Endothelial cell (in vitro differentiated cells): ENCODE results near the gene NPAS2. TPM values are rescaled to one million over a fixed set of nuclear protein-coding genes. Genes with fewer than 3 reads are reported as not detected.

Experiments used
- DNase-seq: peaks from one replicate; pipeline ENCODE4 v3.0.0; 2021; ENCODE audit warnings: low spot score
- H3K27ac Mint-ChIP-seq: one replicate; pipeline ENCODE4 v1.8.0; 2021; ENCODE audit warnings: mixed read lengths, inconsistent platforms; ENCODE audit not compliant: unreplicated experiment
- H3K27me3 Mint-ChIP-seq: one replicate; pipeline ENCODE4 v1.8.0; 2021; ENCODE audit warnings: mild to moderate bottlenecking, moderate library complexity, mixed read lengths, inconsistent platforms; ENCODE audit not compliant: unreplicated experiment
- H3K36me3 Mint-ChIP-seq: one replicate; pipeline ENCODE4 v1.8.0; 2021; ENCODE audit warnings: mild to moderate bottlenecking, low read depth, mixed read lengths, inconsistent platforms; ENCODE audit not compliant: unreplicated experiment
- H3K4me1 Mint-ChIP-seq: one replicate; pipeline ENCODE4 v1.8.0; 2021; ENCODE audit warnings: mild to moderate bottlenecking, mixed read lengths, inconsistent platforms; ENCODE audit not compliant: unreplicated experiment
- H3K4me3 Mint-ChIP-seq: one replicate; pipeline ENCODE4 v1.8.0; 2021; ENCODE audit warnings: mild to moderate bottlenecking, mixed read lengths, inconsistent platforms; ENCODE audit not compliant: unreplicated experiment
- H3K9me3 Mint-ChIP-seq: one replicate; pipeline ENCODE4 v1.8.0; 2021; ENCODE audit warnings: mixed read lengths, inconsistent platforms; ENCODE audit not compliant: unreplicated experiment
- total RNA-seq: library from RNA; stranded (reverse); fragmentation: NEBNext Ultra II Directional; extraction: Animal tissue kit (Norgen Biotek cat#: 25700); gene quantifications from one replicate; pipeline ENCODE4 v1.2.1, GENCODE V29; 2021; ENCODE audit not compliant: unreplicated experiment
- TF ChIP-seq, protein P1 (sequence below): fragments of 200-600 bp; sonication (generic); IDR thresholded peaks from one replicate; pipeline ENCODE4 v1.5.0; 2021; ENCODE audit warnings: antibody characterized with exemption; ENCODE audit not compliant: unreplicated experiment

The NPAS2 gene
- total RNA-seq, 1 donor from 2014 or later: 70.1 TPM

DNA sequence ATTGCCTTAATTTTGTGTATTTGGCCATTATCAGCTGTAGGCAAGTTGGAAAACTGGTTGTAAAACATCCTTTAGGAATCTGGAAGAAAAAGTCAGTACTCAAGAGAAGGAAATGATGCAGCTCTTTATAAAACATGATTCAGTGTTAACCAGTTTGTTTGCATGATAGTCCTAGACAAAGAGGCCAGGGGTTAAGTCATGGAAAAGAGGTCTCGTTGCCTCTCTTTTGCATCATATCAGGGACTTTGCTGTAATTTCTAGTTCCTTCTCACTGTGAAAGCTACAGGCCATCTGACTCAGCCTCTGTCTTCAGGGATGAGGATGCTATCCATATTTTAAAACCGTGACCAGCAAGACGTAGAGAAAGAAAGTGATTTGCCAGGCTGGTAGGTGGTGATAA lies 38.0 kb downstream of the NPAS2 start:
- Mint-ChIP-seq H3K4me3 (no peak overlapping the region), H3K4me1 (peaks cover 20% of the 10 kb centered on the region), H3K9me3 (no peaks in the 10 kb centered on the region), H3K27me3 (peaks cover 6% of the 10 kb centered on the region), H3K36me3 (peaks cover 6% of the 10 kb centered on the region), H3K27ac (no peak overlapping the region)
- TF ChIP-seq, protein P1, sequence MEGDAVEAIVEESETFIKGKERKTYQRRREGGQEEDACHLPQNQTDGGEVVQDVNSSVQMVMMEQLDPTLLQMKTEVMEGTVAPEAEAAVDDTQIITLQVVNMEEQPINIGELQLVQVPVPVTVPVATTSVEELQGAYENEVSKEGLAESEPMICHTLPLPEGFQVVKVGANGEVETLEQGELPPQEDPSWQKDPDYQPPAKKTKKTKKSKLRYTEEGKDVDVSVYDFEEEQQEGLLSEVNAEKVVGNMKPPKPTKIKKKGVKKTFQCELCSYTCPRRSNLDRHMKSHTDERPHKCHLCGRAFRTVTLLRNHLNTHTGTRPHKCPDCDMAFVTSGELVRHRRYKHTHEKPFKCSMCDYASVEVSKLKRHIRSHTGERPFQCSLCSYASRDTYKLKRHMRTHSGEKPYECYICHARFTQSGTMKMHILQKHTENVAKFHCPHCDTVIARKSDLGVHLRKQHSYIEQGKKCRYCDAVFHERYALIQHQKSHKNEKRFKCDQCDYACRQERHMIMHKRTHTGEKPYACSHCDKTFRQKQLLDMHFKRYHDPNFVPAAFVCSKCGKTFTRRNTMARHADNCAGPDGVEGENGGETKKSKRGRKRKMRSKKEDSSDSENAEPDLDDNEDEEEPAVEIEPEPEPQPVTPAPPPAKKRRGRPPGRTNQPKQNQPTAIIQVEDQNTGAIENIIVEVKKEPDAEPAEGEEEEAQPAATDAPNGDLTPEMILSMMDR: no peak
- DNase-seq: no peak

DNA sequence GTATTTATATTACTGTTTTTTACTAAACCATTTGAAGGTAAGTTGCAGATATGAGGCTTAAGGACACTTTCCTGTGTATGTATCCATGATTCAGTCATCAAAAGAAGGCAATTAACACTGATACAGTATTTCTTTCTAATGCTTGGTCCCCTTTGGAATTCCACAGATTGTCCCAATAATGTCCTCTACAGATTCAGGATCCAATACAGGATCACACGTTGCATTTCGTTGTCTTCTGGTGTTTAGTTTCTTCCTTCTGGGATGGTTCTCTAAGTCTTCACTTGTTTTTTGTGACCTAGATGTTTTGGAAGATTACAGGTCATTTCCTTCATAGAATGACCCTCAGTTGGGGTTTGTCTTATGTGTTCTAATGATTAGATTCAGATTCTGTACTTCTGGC lies 40.0 kb downstream of the NPAS2 start:
- no peak for DNase-seq
- Mint-ChIP-seq H3K4me3 (no peak overlapping the region), H3K4me1 (peaks cover 11% of the 10 kb centered on the region), H3K36me3 (peaks cover 3% of the 10 kb centered on the region), H3K27me3 (peaks cover 1% of the 10 kb centered on the region), H3K9me3 (no peaks in the 10 kb centered on the region), H3K27ac (no peak overlapping the region)
- TF ChIP-seq, protein P1: no peak

DNA sequence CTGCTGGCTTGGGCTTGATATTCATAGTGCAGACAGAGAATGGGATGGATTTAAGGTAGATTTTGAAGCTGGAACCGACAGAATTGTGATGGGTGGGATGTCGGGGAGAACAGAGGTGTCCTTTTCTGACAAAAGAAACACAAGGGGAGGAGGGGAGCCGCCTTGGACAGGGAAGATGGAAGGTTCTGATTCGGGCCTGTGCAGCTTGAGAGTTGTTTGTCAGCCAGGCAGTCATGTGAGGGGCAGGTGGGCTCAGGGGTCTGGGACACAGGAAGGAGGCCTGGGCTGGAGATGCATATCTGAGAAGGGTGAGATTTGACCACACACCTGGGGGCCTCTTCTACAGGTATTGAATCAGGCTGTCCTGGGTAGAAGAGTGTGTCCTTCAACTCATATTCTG lies 41.4 kb downstream of the NPAS2 start:
- Mint-ChIP-seq H3K9me3 (no peaks in the 10 kb centered on the region), H3K27me3 (peaks cover 1% of the 10 kb centered on the region), H3K4me1 (peaks cover 11% of the 10 kb centered on the region), H3K4me3 (no peak overlapping the region), H3K36me3 (peaks cover 10% of the 10 kb centered on the region), H3K27ac (no peak overlapping the region)
- no peak for DNase-seq
- TF ChIP-seq, protein P1: no peak

DNA sequence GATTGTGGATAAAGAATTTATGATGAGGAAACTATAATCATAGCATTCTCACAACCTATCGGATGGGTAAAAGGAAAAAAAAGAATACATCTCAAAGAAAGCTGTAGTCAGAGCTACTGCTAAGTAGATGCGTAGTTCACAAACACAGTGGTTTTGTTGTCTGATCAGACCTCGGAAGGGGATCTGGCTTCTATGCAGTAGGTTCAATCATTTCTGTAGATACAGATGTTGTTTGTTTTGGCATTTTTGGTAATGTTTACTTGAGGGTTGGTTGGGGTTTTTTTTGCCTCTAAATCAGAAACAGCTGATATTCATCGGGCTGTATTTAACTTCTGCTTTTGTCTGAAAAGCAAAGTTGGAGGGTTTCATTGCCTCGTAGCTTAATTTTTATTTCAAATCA lies 42.1 kb downstream of the NPAS2 start:
- no peak for DNase-seq
- Mint-ChIP-seq H3K9me3 (no peaks in the 10 kb centered on the region), H3K4me3 (no peak overlapping the region), H3K27me3 (peaks cover 1% of the 10 kb centered on the region), H3K36me3 (peaks cover 15% of the 10 kb centered on the region), H3K4me1 (peaks cover 11% of the 10 kb centered on the region), H3K27ac (no peak overlapping the region)
- TF ChIP-seq, protein P1: no peak

DNA sequence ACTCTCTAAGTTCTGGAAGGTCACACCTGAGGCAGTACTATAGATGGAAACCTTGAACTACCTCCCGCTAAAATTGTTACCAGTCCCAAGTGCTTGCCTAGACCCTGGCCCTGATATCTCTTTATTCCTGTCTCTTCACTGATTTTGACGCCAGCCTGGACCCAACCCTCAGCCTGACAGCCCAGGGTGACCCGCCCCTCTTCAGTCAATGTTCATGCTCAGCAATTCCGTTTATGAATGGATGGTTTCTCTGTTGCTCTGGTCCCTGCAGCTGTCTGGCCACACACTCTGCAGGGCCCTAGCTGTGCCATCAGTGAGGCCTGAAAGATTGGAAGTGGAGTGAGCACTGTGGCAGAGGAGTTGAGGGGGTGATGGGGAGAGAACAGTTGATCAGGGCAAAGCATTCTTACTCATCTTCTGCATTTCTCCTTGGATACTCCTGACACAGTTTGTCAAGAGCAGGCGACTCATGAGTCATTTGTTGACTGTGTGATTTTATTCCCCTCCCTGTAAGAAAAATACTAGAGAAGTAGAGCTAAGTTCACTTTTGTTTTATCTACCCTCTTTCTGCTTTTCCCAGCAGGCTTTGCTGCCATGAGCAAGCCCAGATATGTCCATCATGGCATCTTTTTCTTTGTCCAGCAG lies 46.0 kb downstream of the NPAS2 start:
- TF ChIP-seq, protein P1: no peak
- Mint-ChIP-seq H3K36me3 (peaks cover 24% of the 10 kb centered on the region), H3K27me3 (peaks cover 3% of the 10 kb centered on the region), H3K4me3 (no peak overlapping the region), H3K27ac (no peak overlapping the region), H3K4me1 (peaks cover 16% of the 10 kb centered on the region), H3K9me3 (no peaks in the 10 kb centered on the region)
- no peak for DNase-seq
